GM18517 (cell line): ENCODE results near the gene GPC2.
"Not testable (repeated sequence)": the region's sequence is repeated elsewhere in the genome, so short reads cannot be mapped to it uniquely, and the experiment has no call there.

ENCODE experiments used
- ATAC-seq: cut with Tn5 transposase; IDR thresholded peaks from one replicate; pipeline ENCODE4 v1.9.1; 2021; ENCODE audit warnings: mild to moderate bottlenecking, moderate library complexity; ENCODE audit not compliant: unreplicated experiment

GPC2 gene, protein sequence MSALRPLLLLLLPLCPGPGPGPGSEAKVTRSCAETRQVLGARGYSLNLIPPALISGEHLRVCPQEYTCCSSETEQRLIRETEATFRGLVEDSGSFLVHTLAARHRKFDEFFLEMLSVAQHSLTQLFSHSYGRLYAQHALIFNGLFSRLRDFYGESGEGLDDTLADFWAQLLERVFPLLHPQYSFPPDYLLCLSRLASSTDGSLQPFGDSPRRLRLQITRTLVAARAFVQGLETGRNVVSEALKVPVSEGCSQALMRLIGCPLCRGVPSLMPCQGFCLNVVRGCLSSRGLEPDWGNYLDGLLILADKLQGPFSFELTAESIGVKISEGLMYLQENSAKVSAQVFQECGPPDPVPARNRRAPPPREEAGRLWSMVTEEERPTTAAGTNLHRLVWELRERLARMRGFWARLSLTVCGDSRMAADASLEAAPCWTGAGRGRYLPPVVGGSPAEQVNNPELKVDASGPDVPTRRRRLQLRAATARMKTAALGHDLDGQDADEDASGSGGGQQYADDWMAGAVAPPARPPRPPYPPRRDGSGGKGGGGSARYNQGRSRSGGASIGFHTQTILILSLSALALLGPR

DNA sequence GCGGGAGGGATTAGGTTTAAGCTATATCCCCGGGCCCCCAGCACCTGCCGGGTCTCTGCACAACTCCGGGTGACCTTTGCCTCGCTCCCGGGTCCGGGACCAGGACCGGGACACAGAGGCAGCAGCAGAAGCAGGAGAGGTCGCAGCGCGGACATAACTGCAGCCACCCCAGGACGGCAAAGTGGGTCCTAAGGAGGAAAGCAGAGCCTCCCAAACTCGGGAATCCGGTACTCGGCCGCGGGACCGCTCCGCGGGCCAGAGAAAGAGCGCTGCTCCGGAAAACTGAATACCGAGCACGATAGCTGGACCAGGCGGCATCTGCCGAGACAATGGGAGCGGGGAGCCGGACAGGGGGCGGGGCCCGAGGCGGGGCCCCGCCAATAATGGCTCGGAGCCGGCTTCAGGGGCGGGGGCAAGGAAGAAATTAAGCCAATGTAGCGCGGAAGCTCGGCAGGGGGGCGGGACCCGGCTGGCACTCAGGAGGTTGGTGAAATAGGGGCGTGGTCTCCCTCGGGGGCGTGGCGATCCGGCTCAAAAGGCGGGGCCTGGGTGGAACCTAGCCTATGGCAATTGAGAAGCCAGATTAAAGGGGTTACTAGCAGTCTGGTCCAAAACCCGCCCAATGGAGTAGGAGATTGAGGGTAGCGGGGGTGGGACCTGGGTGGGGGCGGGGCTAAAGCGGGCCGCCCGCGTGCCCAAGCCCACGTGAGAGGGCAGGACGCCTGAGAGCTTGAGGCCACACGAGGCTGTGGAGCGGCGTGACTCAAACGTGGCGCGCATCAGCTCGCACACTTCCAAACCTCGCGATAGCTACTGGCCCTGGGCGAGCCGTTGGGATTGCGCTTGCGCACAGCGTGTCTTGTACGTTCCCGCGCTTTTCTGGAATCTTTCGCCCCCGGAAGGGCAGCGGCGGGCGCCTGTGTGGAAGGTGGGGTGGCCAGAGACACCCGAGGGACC is at the start of gene GPC2, which contains the start of gene STAG3:
TSS of gene GPC2 (minus strand) at position 337 of the 957 bp plus-strand sequence. CDS start at position 155, 182 bp downstream.
TSS of gene STAG3 (plus strand) at position 874 of the 957 bp plus-strand sequence. CDS start 2,639 bp downstream, outside the sequence.
- peak; percentile 84 for ATAC-seq

DNA sequence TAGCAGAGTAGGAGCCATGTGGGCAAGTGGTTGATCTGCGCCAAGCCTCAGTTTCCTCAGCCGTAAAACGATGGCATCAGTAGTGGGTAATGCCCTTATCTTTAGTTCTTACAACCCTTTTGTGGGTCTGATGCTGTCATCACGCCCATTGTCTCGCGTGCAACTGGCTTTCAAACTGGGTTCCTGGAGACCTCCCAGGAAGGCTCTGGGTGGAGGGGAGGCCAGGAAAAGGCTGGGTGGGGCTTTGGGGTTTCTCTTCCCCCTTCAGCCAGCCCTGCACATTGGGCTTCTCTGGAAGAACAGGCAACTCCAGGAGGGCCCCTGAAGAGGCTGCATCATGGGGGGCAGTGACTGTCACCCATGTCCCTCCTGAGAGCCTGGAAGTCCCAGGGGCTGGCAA is 47.7 kb upstream of the GPC2 start:
- ATAC-seq = not testable (repeated sequence)

DNA sequence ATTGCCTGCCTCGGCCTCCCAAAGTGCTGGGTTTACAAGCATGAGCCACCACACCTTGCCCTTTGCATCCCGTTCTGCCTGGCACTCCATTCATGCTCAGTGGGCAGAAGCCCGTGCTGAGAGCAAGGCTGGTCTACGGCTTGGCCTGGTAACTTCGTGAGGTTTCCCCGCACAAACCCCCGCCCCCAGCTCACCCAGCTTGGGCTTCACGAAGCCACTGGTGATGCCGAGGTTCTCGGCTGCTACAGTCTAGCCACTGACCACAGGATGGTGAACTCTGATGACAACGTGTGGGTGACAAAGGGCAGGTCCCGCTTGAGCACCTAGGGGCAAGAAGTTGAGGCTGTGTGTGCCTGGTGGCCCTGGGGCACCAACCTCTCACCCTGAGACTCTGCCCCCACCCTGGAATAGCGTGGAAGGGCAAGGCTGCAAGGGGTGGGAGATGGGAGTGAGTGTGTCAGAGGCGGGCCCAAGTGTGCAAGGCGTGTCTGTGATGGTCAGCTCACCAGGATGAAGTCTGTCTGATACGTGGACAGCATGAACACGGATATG is 46.3 kb upstream of the GPC2 start:
- ATAC-seq = not testable (repeated sequence)

DNA sequence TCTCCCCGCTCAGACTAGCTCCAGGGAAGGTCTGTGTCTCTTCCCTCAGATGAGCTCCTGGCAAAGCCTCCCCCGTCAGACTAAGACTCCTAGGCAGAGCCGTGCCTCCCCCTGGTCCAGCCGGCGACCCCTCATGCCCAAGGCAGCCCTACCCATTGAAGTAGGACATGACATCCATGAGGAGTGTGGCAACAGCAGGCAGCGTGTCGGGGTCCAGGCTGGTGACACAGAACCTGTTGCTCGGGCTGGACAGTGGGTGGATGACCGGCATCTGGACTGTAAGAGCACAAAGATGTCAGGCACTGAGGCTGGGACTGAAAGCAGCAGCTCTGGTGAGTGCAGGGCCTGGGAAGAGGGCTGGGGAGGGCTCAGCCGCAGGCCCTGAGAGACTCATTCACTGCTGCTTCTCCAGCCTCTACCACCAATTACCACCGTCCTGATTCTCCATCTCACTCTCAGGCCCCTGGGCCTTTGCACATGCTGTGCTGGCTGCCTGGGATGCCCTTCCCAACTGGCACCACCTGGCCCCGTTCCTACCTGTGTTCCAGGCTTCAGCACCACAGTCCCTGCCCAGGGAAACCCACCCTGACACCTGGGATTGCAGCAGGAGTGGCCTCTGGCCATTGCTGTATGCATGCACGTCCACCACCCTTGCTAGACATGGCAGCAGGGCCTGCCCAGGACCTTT is 45.4 kb upstream of the GPC2 start:
- ATAC-seq = no peak

DNA sequence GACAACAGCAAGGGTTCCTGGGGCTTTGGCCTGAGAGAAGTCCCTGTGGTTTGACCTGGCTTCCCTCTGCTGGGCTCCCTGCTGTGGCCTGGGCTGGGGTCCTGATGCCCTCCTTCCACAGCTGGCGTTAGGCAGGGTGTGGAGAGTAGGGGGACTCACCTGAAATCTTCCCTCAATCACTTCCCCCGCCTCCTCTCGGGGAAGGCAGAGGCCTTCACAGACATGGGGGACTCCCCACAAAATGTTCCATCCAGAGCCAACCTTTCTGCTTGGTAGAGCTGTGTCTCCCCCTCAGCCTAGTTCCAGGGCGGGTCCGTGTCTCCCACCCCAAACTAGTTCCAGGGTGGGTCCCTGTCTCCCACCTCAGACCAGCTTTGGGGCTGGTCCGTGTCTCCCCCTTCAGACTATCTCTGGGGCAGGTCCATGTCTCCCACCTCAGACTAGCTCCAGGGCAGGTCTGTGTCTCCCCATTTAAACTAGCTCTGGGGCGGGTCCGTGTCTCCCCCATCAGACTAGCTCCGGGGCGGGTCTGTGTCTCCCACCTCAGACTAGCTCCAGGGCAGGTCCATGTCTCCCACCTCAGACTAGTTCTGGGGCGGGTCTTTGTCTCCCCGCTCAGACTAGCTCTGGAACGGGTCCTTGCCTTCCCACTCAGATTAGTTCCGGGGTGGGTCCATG is 44.7 kb upstream of the GPC2 start:
- ATAC-seq = no peak

DNA sequence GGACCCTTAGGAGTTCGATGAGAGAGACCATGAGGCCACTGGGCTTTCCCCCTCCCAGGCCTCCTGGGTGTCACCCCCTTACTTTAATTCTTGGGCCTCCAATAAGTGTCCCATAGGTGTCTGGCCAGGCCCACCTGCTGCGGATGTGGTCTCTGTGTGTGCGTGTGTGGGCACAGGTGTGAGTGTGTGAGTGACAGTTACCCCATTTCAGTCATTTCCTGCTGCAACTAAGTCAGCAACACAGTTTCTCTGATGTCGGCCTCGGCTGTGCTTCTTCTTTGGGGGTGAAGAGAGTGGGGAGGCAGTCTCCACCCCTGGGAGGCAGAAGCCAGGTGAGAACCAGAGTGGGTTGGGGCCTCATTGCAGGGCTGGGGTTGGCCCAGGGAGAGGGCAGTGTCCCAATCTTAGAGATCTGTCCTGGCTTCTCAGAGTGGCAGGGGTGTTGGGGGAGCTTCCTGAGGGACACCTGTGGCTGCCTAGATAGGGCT is 44.1 kb upstream of the GPC2 start:
- ATAC-seq = peak; percentile 59

DNA sequence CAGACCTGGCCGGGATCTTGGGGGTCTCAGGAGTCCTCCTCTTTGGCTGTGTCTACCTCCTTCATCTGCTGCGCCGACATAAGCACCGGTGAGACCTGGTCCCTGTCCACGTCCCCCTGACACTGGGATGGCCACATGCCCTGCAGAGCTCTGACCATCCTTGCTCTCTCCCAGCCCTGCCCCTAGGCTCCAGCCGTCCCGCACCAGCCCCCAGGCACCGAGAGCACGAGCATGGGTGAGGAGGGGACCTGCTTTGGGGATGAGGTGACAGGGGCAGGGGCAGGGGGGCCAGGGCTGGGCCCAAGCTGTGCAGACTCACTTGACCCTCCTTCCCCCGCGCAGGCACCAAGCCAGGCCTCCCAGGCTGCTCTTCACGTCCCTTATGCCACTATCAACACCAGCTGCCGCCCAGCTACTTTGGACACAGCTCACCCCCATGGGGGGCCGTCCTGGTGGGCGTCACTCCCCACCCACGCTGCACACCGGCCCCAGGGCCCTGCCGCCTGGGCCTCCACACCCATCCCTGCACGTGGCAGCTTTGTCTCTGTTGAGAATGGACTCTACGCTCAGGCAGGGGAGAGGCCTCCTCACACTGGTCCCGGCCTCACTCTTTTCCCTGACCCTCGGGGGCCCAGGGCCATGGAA is 43.5 kb upstream of the GPC2 start:
- no peak for ATAC-seq

DNA sequence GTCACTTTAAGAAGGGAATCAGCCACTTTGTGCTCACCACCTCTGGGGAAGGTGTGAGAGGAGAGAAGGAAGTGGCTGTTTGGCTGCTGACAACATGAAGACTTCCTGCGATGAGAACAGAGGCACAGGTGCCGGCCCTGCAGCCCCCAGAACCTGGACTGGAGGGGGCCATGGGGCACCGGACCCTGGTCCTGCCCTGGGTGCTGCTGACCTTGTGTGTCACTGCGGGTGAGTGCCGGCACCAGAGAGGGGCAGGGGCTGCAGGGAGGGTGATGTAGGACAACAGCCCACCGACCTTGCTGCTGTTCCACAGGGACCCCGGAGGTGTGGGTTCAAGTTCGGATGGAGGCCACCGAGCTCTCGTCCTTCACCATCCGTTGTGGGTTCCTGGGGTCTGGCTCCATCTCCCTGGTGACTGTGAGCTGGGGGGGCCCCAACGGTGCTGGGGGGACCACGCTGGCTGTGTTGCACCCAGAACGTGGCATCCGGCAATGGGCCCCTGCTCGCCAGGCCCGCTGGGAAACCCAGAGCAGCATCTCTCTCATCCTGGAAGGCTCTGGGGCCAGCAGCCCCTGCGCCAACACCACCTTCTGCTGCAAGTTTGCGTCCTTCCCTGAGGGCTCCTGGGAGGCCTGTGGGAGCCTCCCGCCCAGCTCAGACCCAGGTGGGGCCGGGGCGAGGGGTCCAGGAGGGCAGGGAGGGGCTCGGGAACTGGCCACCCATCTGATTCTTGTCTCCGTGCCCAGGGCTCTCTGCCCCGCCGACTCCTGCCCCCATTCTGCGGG is 42.8 kb upstream of the GPC2 start, which contains the start of gene PVRIG:
TSS of gene PVRIG (plus strand) at position 149 of the 785 bp plus-strand sequence. CDS start at position 171, 22 bp downstream.
- ATAC-seq = not testable (repeated sequence)

DNA sequence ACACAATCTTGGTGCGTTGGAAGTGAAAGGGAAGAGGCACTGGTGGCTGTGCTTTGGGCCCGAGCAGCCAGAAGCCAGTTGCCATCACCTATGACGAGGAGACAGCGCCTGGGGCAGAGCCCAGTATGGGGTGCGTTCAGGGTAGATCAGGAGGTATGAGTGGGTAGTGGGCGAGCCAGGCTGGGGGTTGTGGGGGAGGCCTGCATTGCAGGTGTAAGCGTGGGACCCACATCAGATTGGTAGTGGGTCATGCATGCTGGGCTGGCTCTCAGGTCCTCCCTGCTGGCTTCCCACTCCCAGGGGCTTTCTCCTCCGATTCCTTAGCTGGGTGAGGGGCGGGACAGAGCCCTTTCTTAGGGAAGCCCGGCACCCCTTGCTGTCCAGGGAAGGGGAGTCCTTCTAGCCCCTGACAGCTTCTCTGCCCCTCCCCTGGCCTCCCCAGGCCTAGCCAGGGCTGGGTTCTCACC is 42.1 kb upstream of the GPC2 start:
- no peak for ATAC-seq

DNA sequence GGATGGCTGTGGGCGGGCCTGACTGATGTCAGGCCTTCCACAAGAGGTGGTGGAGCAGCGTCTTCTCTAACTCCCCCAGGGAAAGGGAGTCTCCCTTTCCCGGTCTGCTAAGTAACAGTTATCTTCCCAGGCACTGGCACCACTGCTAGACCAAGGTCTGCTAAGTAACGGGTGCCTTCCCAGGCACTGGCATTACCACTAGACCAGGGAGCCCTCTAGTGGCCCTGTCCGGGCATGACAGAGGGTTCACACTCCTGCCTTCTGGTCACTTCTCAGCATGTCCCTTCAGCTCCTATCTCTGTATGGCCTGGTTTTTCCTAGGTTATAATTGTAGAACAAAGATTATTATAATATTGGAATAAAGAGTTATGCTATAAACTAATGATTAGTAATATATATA is 40.8 kb upstream of the GPC2 start:
- peak; percentile 37 for ATAC-seq

DNA sequence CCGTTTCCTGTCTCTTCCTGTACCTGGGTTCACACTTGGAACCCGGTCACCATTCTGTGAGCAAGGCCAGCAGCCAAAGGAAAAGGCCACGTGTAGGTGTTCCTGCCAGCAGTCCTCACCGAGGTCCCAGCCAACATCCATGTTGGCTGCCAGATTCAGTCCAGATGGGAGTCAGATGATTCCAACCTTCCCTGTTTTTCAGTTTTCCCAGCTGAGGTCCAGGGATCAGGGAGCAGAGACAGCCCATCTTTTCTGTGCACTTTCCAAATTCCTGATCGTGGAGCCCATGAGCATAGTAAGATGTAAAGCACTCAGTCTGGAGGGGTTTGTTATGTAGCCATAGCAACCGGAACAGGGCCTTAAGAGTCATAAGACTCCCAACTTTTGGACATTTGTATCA is 38.7 kb upstream of the GPC2 start:
- no peak for ATAC-seq

DNA sequence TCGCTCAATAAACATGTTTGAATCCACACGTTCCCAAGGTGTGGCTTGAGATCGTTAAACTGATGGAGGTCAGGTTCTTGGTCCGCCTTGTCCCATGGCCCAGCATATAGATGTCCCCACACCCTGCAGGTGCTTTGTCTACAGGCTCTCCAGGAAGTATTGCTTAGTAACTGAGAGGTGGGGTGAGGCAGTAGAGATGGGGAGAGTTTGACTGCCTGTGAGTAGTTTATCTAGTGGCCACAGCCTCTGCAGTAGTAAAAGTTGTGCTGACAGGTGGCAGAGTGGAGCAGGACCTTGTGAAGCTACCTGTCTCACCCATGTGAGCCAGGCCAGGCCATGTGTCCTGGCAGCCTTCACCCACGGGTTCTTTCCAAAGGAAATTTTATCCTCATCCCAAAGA is 37.2 kb upstream of the GPC2 start:
- not testable (repeated sequence) for ATAC-seq

DNA sequence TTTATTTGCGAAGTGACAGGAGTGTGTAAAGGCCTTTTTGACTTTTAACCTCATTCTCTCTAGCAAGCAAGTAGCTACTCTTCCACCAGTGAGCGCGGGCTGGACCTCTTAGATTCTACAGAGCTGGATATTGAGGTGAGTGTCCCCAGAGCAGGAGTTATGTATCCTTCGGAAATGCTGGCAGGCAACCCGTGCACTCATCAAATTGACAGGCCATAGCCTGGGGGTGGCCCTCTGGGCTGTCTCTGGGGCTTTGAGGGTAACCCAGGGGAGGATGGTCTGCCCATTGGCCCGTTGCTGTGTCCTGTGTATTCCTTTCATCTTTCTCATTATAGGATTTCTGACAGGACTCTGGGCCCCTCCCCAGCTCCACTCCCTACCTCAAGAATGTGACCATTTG is 36.5 kb upstream of the GPC2 start:
- no peak for ATAC-seq

DNA sequence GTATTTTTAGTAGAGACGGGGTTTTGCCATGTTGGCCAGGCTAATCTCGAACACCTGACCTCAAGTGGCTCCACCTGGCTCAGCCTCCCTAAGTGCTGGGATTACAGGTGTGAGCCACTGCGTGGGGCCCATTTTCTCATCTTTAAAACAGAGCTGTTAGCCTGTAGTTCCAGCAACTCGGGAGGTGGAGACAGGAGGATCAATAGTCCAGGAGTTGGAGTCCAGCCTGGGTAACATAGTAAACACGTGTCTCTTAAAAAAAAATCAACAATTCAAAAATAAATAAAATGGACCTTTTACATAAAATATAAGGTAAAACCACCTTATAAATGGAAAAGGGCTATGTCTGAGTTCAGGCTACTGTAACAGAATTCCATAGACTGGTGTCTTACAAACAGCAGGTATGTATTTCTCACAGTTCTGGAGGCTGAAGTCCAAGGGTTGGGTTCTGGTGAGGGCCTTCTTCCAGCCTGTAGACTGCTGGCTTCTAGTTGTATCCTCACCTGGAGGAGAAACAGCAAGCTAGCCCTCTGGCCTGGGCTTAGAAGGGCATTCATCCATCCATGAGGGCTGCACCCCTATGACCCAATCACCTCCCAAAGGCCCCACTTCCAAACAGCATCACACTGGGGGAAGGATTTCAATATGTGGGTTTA is 35.6 kb upstream of the GPC2 start:
- no peak for ATAC-seq

DNA sequence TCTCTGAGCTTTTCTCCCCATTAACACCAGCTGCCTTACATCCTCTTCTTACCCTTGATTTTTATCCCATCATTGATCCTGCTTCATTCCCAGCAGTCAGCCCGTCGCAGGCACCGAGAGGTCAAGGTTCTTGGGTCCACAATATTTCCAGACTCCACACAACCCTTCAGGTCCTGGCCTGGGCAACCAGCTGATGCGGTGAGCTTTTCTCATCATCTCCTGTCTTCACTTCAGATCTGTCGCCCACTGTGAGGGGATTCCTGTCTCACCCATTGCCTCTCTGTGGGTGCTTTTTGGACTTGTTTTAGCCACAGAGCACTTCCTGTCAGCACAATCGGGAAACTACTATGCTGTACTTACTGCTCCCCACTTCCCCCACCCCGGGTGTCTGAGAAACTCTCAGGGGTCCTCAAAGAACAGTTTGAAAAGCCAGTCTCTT is 34.2 kb upstream of the GPC2 start:
- no peak for ATAC-seq

DNA sequence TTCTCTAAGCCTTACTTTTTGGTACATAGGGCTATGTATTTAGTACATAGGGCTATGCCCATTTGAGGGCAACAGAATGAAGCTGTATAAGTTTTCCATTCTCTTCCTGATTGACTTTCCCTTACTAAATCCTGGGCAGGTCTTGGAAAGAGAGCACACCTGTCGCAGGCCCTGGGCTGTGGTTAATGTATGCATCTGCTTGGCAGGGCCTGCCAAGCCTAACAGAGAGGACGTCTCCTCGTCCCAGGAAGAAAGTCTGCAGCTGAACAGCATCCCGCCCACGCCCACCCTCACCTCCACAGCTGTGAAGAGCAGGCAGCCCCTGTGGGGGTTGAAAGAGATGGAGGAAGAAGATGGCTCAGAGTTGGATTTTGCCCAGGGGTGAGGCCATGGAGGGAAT is 33.6 kb upstream of the GPC2 start:
- ATAC-seq = no peak

DNA sequence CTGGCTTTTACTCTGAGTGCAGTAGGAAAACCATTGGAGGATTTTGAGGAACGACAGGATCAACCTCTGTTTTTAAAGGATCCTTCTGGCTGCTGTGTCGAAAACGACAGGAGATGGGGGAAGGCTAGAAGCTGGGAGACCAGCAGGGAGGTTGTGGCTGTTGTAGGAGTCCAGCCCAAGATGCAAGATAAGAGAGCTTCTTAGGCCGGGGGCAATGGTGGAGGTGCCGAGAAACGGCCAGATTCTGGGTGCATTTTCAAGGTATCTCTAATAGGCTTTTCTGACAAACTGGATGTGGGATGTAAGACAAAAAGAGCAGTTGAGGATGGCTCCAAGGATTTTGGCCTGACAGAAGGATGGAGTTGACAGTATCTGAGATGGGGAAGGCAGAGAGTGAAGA is 32.3 kb upstream of the GPC2 start:
- no peak for ATAC-seq
